HG03565 (cell line): ENCODE measurements around the gene SEC11A.
"Not testable (repeated sequence)": the region's sequence is repeated elsewhere in the genome, so short reads cannot be mapped to it uniquely, and the experiment has no call there.

Source experiments
- ATAC-seq: cut with Tn5 transposase; IDR thresholded peaks from one replicate; pipeline ENCODE4 v1.9.1; 2021; ENCODE audit warnings: mild to moderate bottlenecking, moderate library complexity; ENCODE audit not compliant: unreplicated experiment

SEC11A gene

DNA sequence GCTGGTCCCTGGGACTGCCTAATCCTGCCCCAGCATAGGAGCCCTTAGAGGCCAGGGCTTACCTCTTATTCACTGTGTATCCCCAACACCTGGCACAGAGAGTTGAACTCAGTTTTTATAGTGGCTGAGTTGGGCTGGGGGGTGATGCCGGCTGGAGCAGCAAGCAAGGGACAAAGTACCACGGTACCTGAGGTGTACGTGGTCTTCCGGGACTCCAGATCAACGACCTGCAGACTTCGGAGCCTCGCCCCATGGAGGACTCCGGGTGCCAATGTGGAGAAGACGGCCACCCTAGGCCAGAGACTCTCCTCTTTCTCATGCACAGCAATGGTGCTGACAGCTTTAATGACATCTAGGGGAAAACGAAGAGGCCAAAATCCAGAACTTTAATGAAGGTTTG, 69.9 kb downstream of the SEC11A start:
- no peak for ATAC-seq

- no peak for ATAC-seq
Measured at GRCh38 chr15:84645496-84645895, 70.4 kb downstream of the SEC11A start.

DNA sequence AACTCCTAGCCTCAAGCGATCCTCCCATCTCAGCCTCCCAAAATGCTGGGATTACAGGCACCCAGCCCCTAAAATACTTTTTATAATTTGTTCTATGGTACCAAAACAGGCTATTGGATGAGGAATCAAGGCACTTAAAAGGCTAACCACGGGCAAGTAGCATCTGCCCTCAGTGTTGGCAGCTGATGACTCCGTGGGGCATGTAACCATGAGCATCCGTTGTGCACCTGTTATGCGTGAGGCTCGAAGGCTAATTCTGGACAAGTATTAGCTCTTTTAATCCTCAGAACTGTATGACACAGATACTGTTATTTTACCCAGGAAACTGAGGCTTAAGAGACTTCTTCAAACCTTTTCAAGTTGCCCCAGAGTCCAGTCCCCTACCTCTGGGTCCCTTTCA, 72.1 kb downstream of the SEC11A start:
- no peak for ATAC-seq

GRCh38 chr15:84642640-84643039, 73.3 kb downstream of the SEC11A start:
- ATAC-seq, result not testable (repeated sequence)

DNA sequence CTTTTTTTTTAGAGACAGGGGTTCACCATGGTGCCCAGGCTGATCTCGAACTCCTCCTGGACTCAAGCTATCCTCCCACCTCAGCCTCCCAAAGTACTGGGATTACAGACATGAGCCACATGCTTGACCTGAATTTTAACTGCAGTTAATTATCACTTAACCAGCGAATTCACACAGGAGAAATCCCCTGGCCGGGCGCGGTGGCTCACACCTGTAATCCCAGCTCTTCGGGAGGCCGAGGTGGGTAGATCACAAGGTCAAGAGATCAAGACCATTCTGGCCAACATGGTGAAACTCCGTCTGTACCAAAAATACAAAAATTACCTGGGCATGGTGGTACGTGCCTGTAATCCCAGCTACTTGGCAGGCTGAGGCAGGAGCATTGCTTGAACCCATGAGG, 74.1 kb downstream of the SEC11A start:
- not testable (repeated sequence) for ATAC-seq

DNA sequence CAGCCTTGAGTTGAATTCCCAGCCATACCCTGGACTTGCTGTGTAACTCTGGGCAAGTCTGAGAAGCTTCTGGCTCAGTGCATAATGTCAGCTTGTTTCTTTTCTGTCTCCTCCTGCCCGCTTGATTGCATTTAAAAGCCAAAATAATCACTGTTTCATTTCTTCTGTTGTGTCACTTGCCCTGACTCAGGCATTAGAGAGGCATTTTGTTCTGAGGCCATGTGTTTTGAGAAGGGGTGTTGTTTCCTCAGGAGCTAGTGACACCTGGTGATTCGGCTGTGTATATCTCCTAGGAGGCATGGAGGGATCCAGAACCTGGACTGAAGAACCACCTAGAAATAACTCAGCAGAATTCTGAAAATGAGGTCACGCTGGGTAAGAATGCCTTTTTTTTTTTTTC, 77.8 kb downstream of the SEC11A start:
- no peak for ATAC-seq

DNA sequence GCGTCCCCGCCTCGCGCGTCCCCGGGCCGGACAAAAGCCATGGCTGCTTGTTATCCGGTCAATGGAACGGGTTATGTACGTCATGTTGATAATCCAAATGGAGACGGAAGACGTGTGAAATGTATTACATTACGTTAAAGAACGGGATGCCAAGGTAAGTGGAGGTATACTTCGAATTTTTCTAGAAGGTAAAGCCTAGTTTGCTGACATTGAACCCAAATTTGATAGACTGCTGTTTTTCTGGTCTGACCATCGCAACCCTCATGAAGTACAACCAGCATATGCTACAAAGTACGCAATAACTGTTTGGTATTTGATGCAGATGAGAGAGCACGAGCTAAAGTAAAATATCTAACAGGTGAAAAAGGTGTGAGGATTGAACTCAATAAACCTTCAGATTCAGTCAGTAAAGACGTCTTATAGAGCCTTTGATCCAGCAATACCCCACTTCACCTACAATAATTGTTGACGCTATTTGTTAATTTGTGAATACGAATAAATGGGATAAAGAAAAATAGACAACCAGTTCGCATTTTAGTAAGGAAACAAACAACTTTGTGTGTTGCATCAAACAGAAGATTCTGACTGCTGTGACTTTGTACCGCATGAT, 81.6 kb downstream of the SEC11A start:
- ATAC-seq, result no peak

GRCh38 chr15:84633311-84634227, 82.4 kb downstream of the SEC11A start:
- peak; percentile 30 for ATAC-seq

- no peak for ATAC-seq
Measured at GRCh38 chr15:84631706-84632272, 84.2 kb downstream of the SEC11A start.

DNA sequence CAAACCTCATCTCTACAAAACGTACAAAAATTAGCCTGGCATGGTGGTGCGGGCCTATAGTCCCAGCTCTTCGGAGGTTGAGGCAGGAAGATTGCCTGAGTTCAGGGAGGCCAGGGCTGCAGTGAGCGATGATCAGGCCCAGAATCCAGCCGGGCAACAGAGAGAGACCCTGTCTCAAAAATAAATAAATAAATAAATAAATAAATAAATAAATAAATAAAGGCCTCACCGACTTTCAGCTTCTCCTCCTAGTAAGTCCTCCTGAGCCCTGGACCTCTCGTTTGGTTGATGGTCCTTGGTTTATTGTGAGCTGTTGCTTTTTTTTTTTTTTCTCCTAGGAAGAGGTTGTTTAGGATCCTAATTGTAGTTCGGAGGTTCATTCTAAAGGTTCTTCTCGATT, 86.9 kb downstream of the SEC11A start:
- no peak for ATAC-seq

- ATAC-seq, result no peak
Measured at GRCh38 chr15:84625123-84625522, 90.8 kb downstream of the SEC11A start.

GRCh38 chr15:84624359-84624758, 91.6 kb downstream of the SEC11A start:
- no peak for ATAC-seq

GRCh38 chr15:84621358-84621979, 94.5 kb downstream of the SEC11A start:
- no peak for ATAC-seq

GRCh38 chr15:84620626-84621025, 95.3 kb downstream of the SEC11A start:
- ATAC-seq, result no peak
